Measurements from ENCODE around the gene MAGEA9B. TPM values are rescaled to one million over a fixed set of nuclear protein-coding genes. Genes with fewer than 3 reads are reported as not detected.
"Not testable (repeated sequence)": the region's sequence is repeated elsewhere in the genome, so short reads cannot be mapped to it uniquely, and the experiment has no call there.

The MAGEA9B gene
- total RNA-seq, 1 donor from 2014 or later = not detected

GRCh38 chrX:149534926-149535602 lies 52.2 kb downstream of the MAGEA9B start:
- not testable (repeated sequence) for DNase-seq

GRCh38 chrX:149533999-149534398 lies 53.3 kb downstream of the MAGEA9B start:
- not testable (repeated sequence) for DNase-seq

- DNase-seq = not testable (repeated sequence)
These were observed 54.4 kb downstream of the MAGEA9B start for GRCh38 chrX:149532868-149533267.

Other genes starting within 250 kb of the MAGEA9B start
- gene IDS, start 82.2 kb downstream of the MAGEA9B start, total RNA-seq = 121 TPM
- gene EOLA1, start 46.4 kb downstream of the MAGEA9B start, total RNA-seq = 16.1 TPM
- gene HSFX3, start 37.5 kb downstream of the MAGEA9B start, total RNA-seq = not detected
- gene HSFX2, start 7.9 kb upstream of the MAGEA9B start, total RNA-seq = 2.0 TPM
- 51.6 TPM for gene TMEM185A, start 44.3 kb upstream of the MAGEA9B start, total RNA-seq
- not detected for gene MAGEA11, start 124.6 kb upstream of the MAGEA9B start, total RNA-seq
- 1.7 TPM for gene HSFX1, start 186.6 kb upstream of the MAGEA9B start, total RNA-seq
- gene MAGEA9, start 194.5 kb upstream of the MAGEA9B start, total RNA-seq = not detected